ENCODE data around the gene KRT72.

- TF ChIP-seq CTCF (IDR thresholded peaks at IDR 0.05; ENCODE audit: low read depth, low read length): no peak
- no peak for TF ChIP-seq EZH2phosphoT487 (IDR thresholded peaks at IDR 0.05; ENCODE audit: low read depth)
Observed at GRCh38 chr12:52618866-52619265, 17.6 kb upstream of the KRT72 start.

Measured in OCI-LY3 (cell line).